ENCODE results near the gene BRCA2. TPM values are rescaled to one million over a fixed set of nuclear protein-coding genes. Genes with fewer than 3 reads are reported as not detected.

BRCA2 gene
- total RNA-seq, 2 experiments from 2014 or later = 1.9 to 2.4 TPM

GRCh38 chr13:32277839-32278238 is 37.5 kb upstream of the BRCA2 start:
- H3K27ac ChIP-seq (ENCODE audit: low read depth in 1 of 2, low read length in 2 of 2) = no peak overlapping the region
- no peaks in the 10 kb centered on the region for H3K9me3 ChIP-seq (ENCODE audit: control insufficient read depth in 1 of 2, insufficient read depth in 1 of 2, low read length in 2 of 2)
- H3K4me1 Mint-ChIP-seq (ENCODE audit: low read depth) = no peaks in the 10 kb centered on the region
- CTCF ChIA-PET = no interaction called here
- H3K27me3 ChIP-seq (ENCODE audit: control insufficient read depth in 1 of 2, insufficient read depth in 2 of 2, low read length in 2 of 2) = no peaks in the 10 kb centered on the region
- peaks cover 31% of the 10 kb centered on the region for H3K36me3 Mint-ChIP-seq (ENCODE audit: low read depth)
- H3K36me3 ChIP-seq (ENCODE audit: insufficient read depth, low read length) = peaks cover 12% of the 10 kb centered on the region
- H3K27ac Mint-ChIP-seq = no peak overlapping the region
- H3K4me1 ChIP-seq (ENCODE audit: insufficient read depth, low read length) = no peaks in the 10 kb centered on the region
- POLR2A ChIA-PET = interaction anchor here (0.8 kb wide), 1 partner anchor 8 kb away, joined by 3 read pairs; no protein-coding TSS in a partner anchor
- intact Hi-C loops (cut with DNase I, micrococcal nuclease) = no loop called here
- no peaks in the 10 kb centered on the region for H3K9me3 Mint-ChIP-seq
- ATAC-seq (ENCODE audit: poor library complexity) (no peak), DNase-seq (no peak)
- H3K4me3 Mint-ChIP-seq = no peak overlapping the region
- H3K27me3 Mint-ChIP-seq = no peaks in the 10 kb centered on the region
- TF ChIP-seq CTCF (IDR thresholded peaks at IDR 0.05) = no peak
- no peak overlapping the region for H3K4me3 ChIP-seq (ENCODE audit: low read length)

GRCh38 chr13:32278426-32278825 is 36.9 kb upstream of the BRCA2 start:
- ATAC-seq (ENCODE audit: poor library complexity) (no peak), DNase-seq (no peak)
- Mint-ChIP-seq H3K27me3 (no peaks in the 10 kb centered on the region), H3K27ac (no peak overlapping the region), H3K4me1 (ENCODE audit: low read depth) (no peaks in the 10 kb centered on the region), H3K4me3 (no peak overlapping the region), H3K9me3 (no peaks in the 10 kb centered on the region), H3K36me3 (ENCODE audit: low read depth) (peaks cover 31% of the 10 kb centered on the region)
- Histone ChIP-seq H3K36me3 (ENCODE audit: insufficient read depth, low read length) (peaks cover 12% of the 10 kb centered on the region), H3K9me3 (ENCODE audit: control insufficient read depth in 1 of 2, insufficient read depth in 1 of 2, low read length in 2 of 2) (no peaks in the 10 kb centered on the region), H3K4me1 (ENCODE audit: insufficient read depth, low read length) (no peaks in the 10 kb centered on the region), H3K4me3 (ENCODE audit: low read length) (no peak overlapping the region), H3K27me3 (ENCODE audit: control insufficient read depth in 1 of 2, insufficient read depth in 2 of 2, low read length in 2 of 2) (no peaks in the 10 kb centered on the region), H3K27ac (ENCODE audit: low read depth in 1 of 2, low read length in 2 of 2) (no peak overlapping the region)
- intact Hi-C loops (cut with DNase I, micrococcal nuclease) = no loop called here
- ChIA-PET CTCF (no interaction called here), POLR2A (no interaction called here)
- no peak for TF ChIP-seq CTCF (IDR thresholded peaks at IDR 0.05)

- H3K27me3 ChIP-seq (ENCODE audit: control insufficient read depth in 1 of 2, insufficient read depth in 2 of 2, low read length in 2 of 2) = no peaks in the 10 kb centered on the region
- no peak overlapping the region for H3K4me3 ChIP-seq (ENCODE audit: low read length)
- Mint-ChIP-seq H3K27ac (no peak overlapping the region), H3K4me3 (no peak overlapping the region), H3K36me3 (ENCODE audit: low read depth) (peaks cover 22% of the 10 kb centered on the region), H3K4me1 (ENCODE audit: low read depth) (no peaks in the 10 kb centered on the region), H3K27me3 (no peaks in the 10 kb centered on the region), H3K9me3 (no peaks in the 10 kb centered on the region)
- H3K27ac ChIP-seq (ENCODE audit: low read depth in 1 of 2, low read length in 2 of 2) = no peak overlapping the region
- H3K4me1 ChIP-seq (ENCODE audit: insufficient read depth, low read length) = no peaks in the 10 kb centered on the region
- H3K9me3 ChIP-seq (ENCODE audit: control insufficient read depth in 1 of 2, insufficient read depth in 1 of 2, low read length in 2 of 2) = no peaks in the 10 kb centered on the region
- no peak for DNase-seq
- no peak for TF ChIP-seq CTCF (IDR thresholded peaks at IDR 0.05)
- intact Hi-C loops (cut with DNase I, micrococcal nuclease) = no loop called here
- ChIA-PET POLR2A (no interaction called here), CTCF (no interaction called here)
- H3K36me3 ChIP-seq (ENCODE audit: insufficient read depth, low read length) = peaks cover 5% of the 10 kb centered on the region
- ATAC-seq (ENCODE audit: poor library complexity) = no peak
These were observed 34.2 kb upstream of the BRCA2 start for GRCh38 chr13:32281096-32281495.
